SK-N-MC (cell line): ENCODE results near the gene SAV1.
"Not testable (repeated sequence)": the region's sequence is repeated elsewhere in the genome, so short reads cannot be mapped to it uniquely, and the experiment has no call there.

ENCODE experiments used
- DNase-seq: peaks from one replicate; pipeline ENCODE4 v3.0.0-alpha.2; 2011; ENCODE audit warnings: low read depth, low spot score
- H3K27ac ChIP-seq: fragments of 200-600 bp; sonication (generic); 2 replicates; pipeline ENCODE4 v1.5.1; 2016; ENCODE audit warnings: mixed run types
- H3K36me3 ChIP-seq: fragments of 200-600 bp; sonication (generic); 2 replicates; pipeline ENCODE4 v1.6.1; 2017; ENCODE audit warnings: antibody characterized with exemption, low read length, mixed read lengths; ENCODE audit not compliant: insufficient read depth
- H3K4me3 ChIP-seq: fragments of 200-600 bp; sonication (generic); 2 replicates; pipeline ENCODE4 v1.5.1; 2016
- H3K9ac ChIP-seq: fragments of 200-600 bp; sonication (generic); 2 replicates; pipeline ENCODE4 v1.8.0; 2017; ENCODE audit warnings: mixed run types, mixed read lengths; ENCODE audit not compliant: insufficient read length
- H3K9me3 ChIP-seq: fragments of 200-600 bp; sonication (generic); 2 replicates; pipeline ENCODE4 v1.6.1; 2017; ENCODE audit warnings: low read depth, mild to moderate bottlenecking, antibody characterized with exemption, low read length, moderate library complexity, mixed read lengths
- EZH2 ChIP-seq: fragments of 200-600 bp; sonication (generic); IDR thresholded peaks from one replicate; pipeline ENCODE4 v1.6.1; 2017; ENCODE audit warnings: antibody characterized with exemption
- FOXP2 ChIP-seq: optimal IDR thresholded peaks from 2 replicates; pipeline ENCODE3; 2011; ENCODE audit warnings: mild to moderate bottlenecking, moderate library complexity; ENCODE audit not compliant: insufficient read depth; ENCODE audit errors: extremely low read length, control extremely low read depth
- POLR2AphosphoS5 ChIP-seq: IDR thresholded peaks from 2 replicates; pipeline ENCODE4 v1.6.1; 2012; ENCODE audit warnings: mild to moderate bottlenecking, low read depth, low read length, borderline replicate concordance

SAV1 gene

GRCh38 chr14:50669441-50669986, 1.4 kb upstream of the SAV1 start:
- TF ChIP-seq EZH2: no peak
- no peak for TF ChIP-seq POLR2AphosphoS5
- TF ChIP-seq FOXP2: no peak

GRCh38 chr14:50668826-50669143, 679 bp upstream of the SAV1 start:
- no peak for DNase-seq
- TF ChIP-seq FOXP2: no peak
- TF ChIP-seq POLR2AphosphoS5: no peak
- TF ChIP-seq EZH2: no peak
- H3K27ac ChIP-seq: peak overlapping the region; percentile 86; the same call in 1 of the 2 replicates
- H3K36me3 ChIP-seq: peaks cover 10% of the 10 kb centered on the region
- peak overlapping the region; percentile 89 for H3K9ac ChIP-seq
- H3K9me3 ChIP-seq: no peaks in the 10 kb centered on the region
- peak overlapping the region; percentile 98 for H3K4me3 ChIP-seq

More at GRCh38 chr14:50669441-50669986, 1.4 kb upstream of the SAV1 start:
- Histone ChIP-seq H3K27ac (no peak overlapping the region), H3K36me3 (peaks cover 3% of the 10 kb centered on the region; the same call in 1 of the 2 replicates), H3K9ac (no peak overlapping the region), H3K4me3 (no peak overlapping the region), H3K9me3 (no peaks in the 10 kb centered on the region)
- no peak for DNase-seq

GRCh38 chr14:50667684-50667995, 466 bp downstream of the SAV1 start:
- H3K4me3 ChIP-seq: peak overlapping the region; percentile 98
- TF ChIP-seq POLR2AphosphoS5 (no peak), FOXP2 (no peak), EZH2 (no peak)
- H3K9ac ChIP-seq: peak overlapping the region; percentile 89
- H3K36me3 ChIP-seq: peaks cover 15% of the 10 kb centered on the region
- no peak for DNase-seq
- no peaks in the 10 kb centered on the region for H3K9me3 ChIP-seq
- H3K27ac ChIP-seq: peak overlapping the region; percentile 86; the same call in 1 of the 2 replicates

GRCh38 chr14:50666772-50667683, 1.1 kb downstream of the SAV1 start:
- H3K9me3 ChIP-seq: no peaks in the 10 kb centered on the region
- DNase-seq: no peak
- peak overlapping the region; percentile 86; the same call in 1 of the 2 replicates for H3K27ac ChIP-seq
- no peak for TF ChIP-seq FOXP2
- TF ChIP-seq EZH2: no peak
- no peak for TF ChIP-seq POLR2AphosphoS5
- peak overlapping the region; percentile 89 for H3K9ac ChIP-seq
- H3K4me3 ChIP-seq: peak overlapping the region; percentile 98
- H3K36me3 ChIP-seq: peaks cover 18% of the 10 kb centered on the region

- H3K4me3 ChIP-seq, H3K27ac ChIP-seq, H3K9me3 ChIP-seq, H3K9ac ChIP-seq, DNase-seq: not testable (repeated sequence)
- peaks cover 34% of the 10 kb centered on the region for H3K36me3 ChIP-seq
Observed at GRCh38 chr14:50665300-50665699, 2.8 kb downstream of the SAV1 start.

- not testable (repeated sequence) for H3K9me3 ChIP-seq, DNase-seq, H3K27ac ChIP-seq, H3K9ac ChIP-seq, H3K4me3 ChIP-seq
- H3K36me3 ChIP-seq: peaks cover 39% of the 10 kb centered on the region
Observed at GRCh38 chr14:50664579-50664978, 3.5 kb downstream of the SAV1 start.

GRCh38 chr14:50659327-50659974, 8.7 kb downstream of the SAV1 start:
- peaks cover 2% of the 10 kb centered on the region; the same call in 1 of the 2 replicates for H3K9me3 ChIP-seq

GRCh38 chr14:50658203-50658602, 9.9 kb downstream of the SAV1 start:
- Histone ChIP-seq H3K9me3 (peaks cover 2% of the 10 kb centered on the region; the same call in 1 of the 2 replicates), H3K9ac (peak overlapping the region; percentile 66), H3K36me3 (peaks cover 28% of the 10 kb centered on the region), H3K27ac (peak overlapping the region; percentile 95), H3K4me3 (peak overlapping the region; percentile 73)
- no peak for TF ChIP-seq POLR2AphosphoS5
- TF ChIP-seq FOXP2: no peak
- DNase-seq: peak; percentile 57

More at GRCh38 chr14:50659327-50659974, 8.7 kb downstream of the SAV1 start:
- no peak for TF ChIP-seq FOXP2
- TF ChIP-seq POLR2AphosphoS5: no peak
- TF ChIP-seq EZH2: no peak
- Histone ChIP-seq H3K36me3 (peaks cover 38% of the 10 kb centered on the region), H3K27ac (peak overlapping the region; percentile 95), H3K4me3 (no peak overlapping the region), H3K9ac (no peak overlapping the region)
- DNase-seq: no peak

- H3K9ac ChIP-seq: peak overlapping the region; percentile 66
- H3K27ac ChIP-seq: peak overlapping the region; percentile 95
- H3K4me3 ChIP-seq: peak overlapping the region; percentile 73
- DNase-seq: no peak
- H3K36me3 ChIP-seq: peaks cover 28% of the 10 kb centered on the region
- no peak for TF ChIP-seq POLR2AphosphoS5
- TF ChIP-seq FOXP2: no peak
- no peak for TF ChIP-seq EZH2
- peaks cover 2% of the 10 kb centered on the region; the same call in 1 of the 2 replicates for H3K9me3 ChIP-seq
Observed at GRCh38 chr14:50657753-50658152, 10.4 kb downstream of the SAV1 start.
